OCI-LY7 (cell line): ENCODE data around the gene CCDC187.

Source experiments
- CTCF ChIP-seq: fragments of 200-600 bp; sonication (generic); conservative IDR thresholded peaks from 2 replicates; pipeline ENCODE4 v1.5.1; 2014; ENCODE audit warnings: mild to moderate bottlenecking, antibody characterized with exemption, low read length, moderate library complexity, mixed read lengths
- EZH2phosphoT487 ChIP-seq: fragments of 200-600 bp; sonication (generic); IDR thresholded peaks from 2 replicates; pipeline ENCODE4 v1.6.1; 2018; ENCODE audit warnings: low read depth, borderline replicate concordance, mild to moderate bottlenecking, mixed run types, antibody characterized with exemption, low read length, moderate library complexity, mixed read lengths

- TF ChIP-seq CTCF (no peak), EZH2phosphoT487 (no peak)
Measured at GRCh38 chr9:136230773-136231172, 73.1 kb downstream of the CCDC187 start.
